Activated naive CD8-positive, alpha-beta T cell treated with anti-CD3 and anti-CD28 coated beads, Interleukin-2, amount 10 ng/mL, durations not matched to agents 7 days and 5 days (primary cell): ENCODE results near the gene SPAG5. TPM values are rescaled to one million over a fixed set of nuclear protein-coding genes. Genes with fewer than 3 reads are reported as not detected.

Source experiments
- ATAC-seq: fragments of 150-1000 bp; cut with Tn5 transposase; one replicate; pipeline ENCODE4 v1.10.0; 2021; ENCODE audit warnings: low read depth, moderate library complexity
- POLR2A ChIA-PET: fragments of 350-600 bp; sonication (Branson Sonifier 250); formaldehyde crosslinking; loops from one replicate; lab custom pipeline; 2021; ENCODE audit warnings: antibody characterized with exemption; lab: Charles Lee
- DNase-seq: peaks from one replicate; pipeline ENCODE4 v3.0.0; 2021
- H3K27ac Mint-ChIP-seq: one replicate; pipeline ENCODE4 v1.8.0; 2022; ENCODE audit warnings: mild to moderate bottlenecking, mixed read lengths
- H3K27me3 Mint-ChIP-seq: one replicate; pipeline ENCODE4 v1.8.0; 2022; ENCODE audit warnings: mild to moderate bottlenecking, moderate library complexity, mixed read lengths
- H3K36me3 Mint-ChIP-seq: one replicate; pipeline ENCODE4 v1.8.0; 2021; ENCODE audit warnings: mild to moderate bottlenecking, mixed read lengths
- H3K4me1 Mint-ChIP-seq: one replicate; pipeline ENCODE4 v1.8.0; 2021; ENCODE audit warnings: mixed read lengths
- H3K4me3 Mint-ChIP-seq: one replicate; pipeline ENCODE4 v1.8.0; 2022; ENCODE audit warnings: mild to moderate bottlenecking, moderate library complexity, mixed read lengths
- H3K9me3 Mint-ChIP-seq: one replicate; pipeline ENCODE4 v1.8.0; 2021; ENCODE audit warnings: mixed read lengths
- total RNA-seq, 2 experiments: library from RNA; stranded (reverse); gene quantifications; one replicate each; pipeline ENCODE4 v1.2.3, GENCODE V29; 2021

The SPAG5 gene
- 100 to 1,000 TPM; 109 to 118 TPM for total RNA-seq

- Mint-ChIP-seq H3K4me1 (peaks cover 16% of the 10 kb centered on the region), H3K27me3 (no peaks in the 10 kb centered on the region), H3K4me3 (peak within 1 kb of the TSS; percentile 90), H3K36me3 (peaks cover 13% of the 10 kb centered on the region), H3K9me3 (no peaks in the 10 kb centered on the region), H3K27ac (peak within 1 kb of the TSS; percentile 93)
- POLR2A ChIA-PET = interaction anchor here (0.8 to 2.7 kb wide), 13 partner anchors 8 to 353 kb away, joined by 3 to 33 read pairs (median 5); partner anchors contain the start of genes ALDOC, BLTP2, PIGS and SDF2
- ATAC-seq = peak; percentile 92
- peak; percentile 98 for DNase-seq
Measured at GRCh38 chr17:28598799-28599310, at the start of gene SPAG5. Gene SPAG5, minus strand, starts transcription at chr17:28599025. Its CDS starts 79 bp downstream, at chr17:28598946.

- Mint-ChIP-seq H3K27me3 (no peaks in the 10 kb centered on the region), H3K4me3 (peak overlapping the region; percentile 97), H3K9me3 (no peaks in the 10 kb centered on the region), H3K4me1 (peaks cover 29% of the 10 kb centered on the region), H3K36me3 (peaks cover 11% of the 10 kb centered on the region), H3K27ac (peak overlapping the region; percentile 91)
- ATAC-seq = no peak
- no peak for DNase-seq
- POLR2A ChIA-PET = interaction anchor here (1.0 to 6.6 kb wide), 8 partner anchors 16 to 304 kb away, joined by 3 to 74 read pairs (median 6); partner anchors contain the start of genes PROCA1, RPL23A, SDF2 and SUPT6H
Measured at GRCh38 chr17:28646039-28646754, 47.4 kb upstream of the SPAG5 start.

- Mint-ChIP-seq H3K4me3 (peak overlapping the region; percentile 97), H3K36me3 (peaks cover 11% of the 10 kb centered on the region), H3K4me1 (peaks cover 29% of the 10 kb centered on the region), H3K27ac (peak overlapping the region; percentile 91), H3K9me3 (no peaks in the 10 kb centered on the region), H3K27me3 (no peaks in the 10 kb centered on the region)
- POLR2A ChIA-PET = interaction anchor here (0.5 to 6.6 kb wide), 16 partner anchors 9 to 306 kb away, joined by 3 to 74 read pairs (median 6); partner anchors contain the start of genes ALDOC, PHF12, PIGS and PROCA1
- ATAC-seq (no peak), DNase-seq (no peak)
Measured at GRCh38 chr17:28645576-28645939, 46.7 kb upstream of the SPAG5 start.

GRCh38 chr17:28644787-28645575 is 46.2 kb upstream of the SPAG5 start, which contains the start of gene BLTP2:
Gene BLTP2, minus strand, starts transcription at chr17:28645158. Its CDS starts 102 bp downstream, at chr17:28645056.
- Mint-ChIP-seq H3K4me1 (peaks cover 30% of the 10 kb centered on the region), H3K4me3 (peak within 1 kb of the TSS; percentile 97), H3K27me3 (no peaks in the 10 kb centered on the region), H3K27ac (peak within 1 kb of the TSS; percentile 91), H3K36me3 (peaks cover 14% of the 10 kb centered on the region), H3K9me3 (no peaks in the 10 kb centered on the region)
- ATAC-seq (peak; percentile 98), DNase-seq (peak; percentile 94)
- POLR2A ChIA-PET = interaction anchor here (0.5 to 6.6 kb wide), 19 partner anchors 9 to 306 kb away, joined by 3 to 74 read pairs (median 6); partner anchors contain the start of genes ALDOC, PHF12, PIGS and PROCA1

GRCh38 chr17:28643983-28644786 is 45.4 kb upstream of the SPAG5 start:
- peak; percentile 48 for DNase-seq
- Mint-ChIP-seq H3K36me3 (peaks cover 18% of the 10 kb centered on the region), H3K27me3 (no peaks in the 10 kb centered on the region), H3K4me1 (peaks cover 30% of the 10 kb centered on the region), H3K9me3 (no peaks in the 10 kb centered on the region), H3K27ac (peak overlapping the region; percentile 89), H3K4me3 (peak overlapping the region; percentile 97)
- ATAC-seq = peak; percentile 1
- POLR2A ChIA-PET = interaction anchor here (0.5 to 6.6 kb wide), 16 partner anchors 10 to 373 kb away, joined by 3 to 74 read pairs (median 6); partner anchors contain the start of genes ALDOC, PHF12, PIGS and PROCA1

GRCh38 chr17:28641579-28641978 is 42.8 kb upstream of the SPAG5 start:
- peaks cover 29% of the 10 kb centered on the region for H3K36me3 Mint-ChIP-seq
- H3K4me3 Mint-ChIP-seq = no peak overlapping the region
- peaks cover 32% of the 10 kb centered on the region for H3K4me1 Mint-ChIP-seq
- DNase-seq (no peak), ATAC-seq (no peak)
- H3K27ac Mint-ChIP-seq = no peak overlapping the region
- POLR2A ChIA-PET = interaction anchor here (0.6 to 6.6 kb wide), 2 partner anchors 20 to 310 kb away, joined by 3 to 74 read pairs; partner anchors contain the start of genes PHF12, SDF2 and SUPT6H
- no peaks in the 10 kb centered on the region for H3K9me3 Mint-ChIP-seq
- no peaks in the 10 kb centered on the region for H3K27me3 Mint-ChIP-seq

GRCh38 chr17:28635506-28635905 is 36.7 kb upstream of the SPAG5 start:
- Mint-ChIP-seq H3K9me3 (no peaks in the 10 kb centered on the region), H3K36me3 (peaks cover 41% of the 10 kb centered on the region), H3K4me3 (no peak overlapping the region), H3K4me1 (peaks cover 10% of the 10 kb centered on the region), H3K27ac (no peak overlapping the region), H3K27me3 (no peaks in the 10 kb centered on the region)
- no peak for ATAC-seq
- DNase-seq = no peak
- POLR2A ChIA-PET = interaction anchor here (2.0 kb wide), 1 partner anchor 9 kb away, joined by 8 read pairs; the partner anchor contains the start of gene BLTP2

GRCh38 chr17:28634206-28634865 is 35.5 kb upstream of the SPAG5 start:
- DNase-seq (no peak), ATAC-seq (no peak)
- no peak overlapping the region for H3K27ac Mint-ChIP-seq
- H3K27me3 Mint-ChIP-seq = no peaks in the 10 kb centered on the region
- peaks cover 9% of the 10 kb centered on the region for H3K4me1 Mint-ChIP-seq
- POLR2A ChIA-PET = interaction anchor here (0.8 to 2.0 kb wide), 3 partner anchors 10 to 75 kb away, joined by 3 to 8 read pairs (median 3); partner anchors contain the start of gene BLTP2
- H3K9me3 Mint-ChIP-seq = no peaks in the 10 kb centered on the region
- H3K4me3 Mint-ChIP-seq = no peak overlapping the region
- peaks cover 36% of the 10 kb centered on the region for H3K36me3 Mint-ChIP-seq

GRCh38 chr17:28626818-28627217 is 28.0 kb upstream of the SPAG5 start:
- no peaks in the 10 kb centered on the region for H3K4me1 Mint-ChIP-seq
- H3K27ac Mint-ChIP-seq = no peak overlapping the region
- ATAC-seq (no peak), DNase-seq (no peak)
- peaks cover 26% of the 10 kb centered on the region for H3K36me3 Mint-ChIP-seq
- POLR2A ChIA-PET = no interaction called here
- H3K9me3 Mint-ChIP-seq = no peaks in the 10 kb centered on the region
- H3K4me3 Mint-ChIP-seq = no peak overlapping the region
- no peaks in the 10 kb centered on the region for H3K27me3 Mint-ChIP-seq

- H3K27me3 Mint-ChIP-seq = no peaks in the 10 kb centered on the region
- DNase-seq (no peak), ATAC-seq (no peak)
- H3K4me1 Mint-ChIP-seq = no peaks in the 10 kb centered on the region
- no peak overlapping the region for H3K27ac Mint-ChIP-seq
- no peak overlapping the region for H3K4me3 Mint-ChIP-seq
- POLR2A ChIA-PET = no interaction called here
- no peaks in the 10 kb centered on the region for H3K9me3 Mint-ChIP-seq
- peaks cover 24% of the 10 kb centered on the region for H3K36me3 Mint-ChIP-seq
Measured at GRCh38 chr17:28624148-28624547, 25.3 kb upstream of the SPAG5 start.

- H3K36me3 Mint-ChIP-seq = peaks cover 25% of the 10 kb centered on the region
- no peak overlapping the region for H3K27ac Mint-ChIP-seq
- H3K4me3 Mint-ChIP-seq = no peak overlapping the region
- no peaks in the 10 kb centered on the region for H3K27me3 Mint-ChIP-seq
- POLR2A ChIA-PET = no interaction called here
- no peaks in the 10 kb centered on the region for H3K4me1 Mint-ChIP-seq
- ATAC-seq = no peak
- H3K9me3 Mint-ChIP-seq = no peaks in the 10 kb centered on the region
- DNase-seq = no peak
Measured at GRCh38 chr17:28623696-28624095, 24.9 kb upstream of the SPAG5 start.

- ATAC-seq = no peak
- POLR2A ChIA-PET = interaction anchor here (0.6 to 0.9 kb wide), 3 partner anchors 12 to 21 kb away, joined by 3 read pairs; no protein-coding TSS in a partner anchor
Measured at GRCh38 chr17:28622186-28622585, 23.4 kb upstream of the SPAG5 start.

More at GRCh38 chr17:28622186-28622585, 23.4 kb upstream of the SPAG5 start:
- Mint-ChIP-seq H3K9me3 (no peaks in the 10 kb centered on the region), H3K4me3 (no peak overlapping the region), H3K27me3 (no peaks in the 10 kb centered on the region), H3K36me3 (peaks cover 20% of the 10 kb centered on the region), H3K4me1 (no peaks in the 10 kb centered on the region), H3K27ac (no peak overlapping the region)
- DNase-seq = no peak
